NCI-H446 treated with DMSO at 0.1 percent for 48 hours (cell line): ENCODE data around the gene NLGN1.

Source experiments
- DNase-seq: peaks from one replicate; lab custom pipeline; 2025; lab: John Stamatoyannopoulos, UW

Gene NLGN1

GRCh38 chr3:174089592-174089991 lies 692.0 kb downstream of the NLGN1 start:
- DNase-seq: peak; percentile 39

- DNase-seq: no peak
Observed at GRCh38 chr3:174094669-174095068, 697.1 kb downstream of the NLGN1 start.

GRCh38 chr3:174097686-174098085 lies 700.1 kb downstream of the NLGN1 start:
- DNase-seq: no peak

GRCh38 chr3:174098746-174099145 lies 701.2 kb downstream of the NLGN1 start:
- DNase-seq: no peak

- no peak for DNase-seq
Observed at GRCh38 chr3:174099724-174100123, 702.2 kb downstream of the NLGN1 start.

GRCh38 chr3:174100744-174101143 lies 703.2 kb downstream of the NLGN1 start:
- DNase-seq: no peak

- DNase-seq: no peak
Observed at GRCh38 chr3:174101244-174101643, 703.7 kb downstream of the NLGN1 start.

GRCh38 chr3:174102274-174102673 lies 704.7 kb downstream of the NLGN1 start:
- DNase-seq: no peak

- DNase-seq: no peak
Observed at GRCh38 chr3:174102866-174103265, 705.3 kb downstream of the NLGN1 start.

- DNase-seq: no peak
Observed at GRCh38 chr3:174110761-174111160, 713.2 kb downstream of the NLGN1 start.

GRCh38 chr3:174111776-174112175 lies 714.2 kb downstream of the NLGN1 start:
- DNase-seq: peak; percentile 30

GRCh38 chr3:174116421-174116820 lies 718.9 kb downstream of the NLGN1 start:
- DNase-seq: no peak

GRCh38 chr3:174120997-174121396 lies 723.5 kb downstream of the NLGN1 start:
- no peak for DNase-seq

GRCh38 chr3:174122411-174122810 lies 724.9 kb downstream of the NLGN1 start:
- DNase-seq: no peak

GRCh38 chr3:174125267-174125824 lies 727.8 kb downstream of the NLGN1 start:
- DNase-seq: peak; percentile 44

GRCh38 chr3:174126990-174127758 lies 729.6 kb downstream of the NLGN1 start:
- no peak for DNase-seq

GRCh38 chr3:174132006-174132405 lies 734.5 kb downstream of the NLGN1 start:
- DNase-seq: no peak

GRCh38 chr3:174132421-174133042 lies 735.0 kb downstream of the NLGN1 start:
- DNase-seq: no peak

GRCh38 chr3:174146008-174146407 lies 748.5 kb downstream of the NLGN1 start:
- no peak for DNase-seq

GRCh38 chr3:174147798-174148197 lies 750.3 kb downstream of the NLGN1 start:
- DNase-seq: no peak

- DNase-seq: no peak
Observed at GRCh38 chr3:174153871-174154270, 756.3 kb downstream of the NLGN1 start.

- no peak for DNase-seq
Observed at GRCh38 chr3:174156200-174156599, 758.7 kb downstream of the NLGN1 start.

GRCh38 chr3:174158674-174159073 lies 761.1 kb downstream of the NLGN1 start:
- no peak for DNase-seq
